Measurements from ENCODE around the gene SIAH1.

DNA sequence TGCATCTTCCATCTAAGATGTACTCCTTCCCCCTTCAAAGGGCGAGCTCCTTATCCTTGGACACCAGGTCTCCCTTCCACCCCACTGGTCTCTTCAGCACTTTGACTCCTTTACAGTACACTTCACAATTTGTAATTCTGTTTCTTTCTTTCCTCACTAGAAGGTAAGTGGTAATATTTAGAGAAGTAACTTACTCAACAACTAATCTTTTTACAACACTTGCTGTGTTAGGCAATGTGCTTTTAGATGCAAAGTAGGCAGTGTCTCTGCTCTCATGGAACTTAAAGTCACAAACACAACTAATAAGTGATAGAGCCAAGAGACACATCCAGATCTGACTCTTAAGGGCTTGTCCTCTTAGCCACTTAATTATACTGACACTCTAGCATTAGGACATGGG, 6.4 kb downstream of the SIAH1 start:
- TF ChIP-seq, protein P1, sequence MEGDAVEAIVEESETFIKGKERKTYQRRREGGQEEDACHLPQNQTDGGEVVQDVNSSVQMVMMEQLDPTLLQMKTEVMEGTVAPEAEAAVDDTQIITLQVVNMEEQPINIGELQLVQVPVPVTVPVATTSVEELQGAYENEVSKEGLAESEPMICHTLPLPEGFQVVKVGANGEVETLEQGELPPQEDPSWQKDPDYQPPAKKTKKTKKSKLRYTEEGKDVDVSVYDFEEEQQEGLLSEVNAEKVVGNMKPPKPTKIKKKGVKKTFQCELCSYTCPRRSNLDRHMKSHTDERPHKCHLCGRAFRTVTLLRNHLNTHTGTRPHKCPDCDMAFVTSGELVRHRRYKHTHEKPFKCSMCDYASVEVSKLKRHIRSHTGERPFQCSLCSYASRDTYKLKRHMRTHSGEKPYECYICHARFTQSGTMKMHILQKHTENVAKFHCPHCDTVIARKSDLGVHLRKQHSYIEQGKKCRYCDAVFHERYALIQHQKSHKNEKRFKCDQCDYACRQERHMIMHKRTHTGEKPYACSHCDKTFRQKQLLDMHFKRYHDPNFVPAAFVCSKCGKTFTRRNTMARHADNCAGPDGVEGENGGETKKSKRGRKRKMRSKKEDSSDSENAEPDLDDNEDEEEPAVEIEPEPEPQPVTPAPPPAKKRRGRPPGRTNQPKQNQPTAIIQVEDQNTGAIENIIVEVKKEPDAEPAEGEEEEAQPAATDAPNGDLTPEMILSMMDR (IDR thresholded peaks at IDR 0.05): no peak
- no peak for TF ChIP-seq POLR2A (IDR thresholded peaks at IDR 0.05)

All from prostate gland (tissue), 2 donors.